K562 (cell line): Measurements from ENCODE around the gene RYR3. TPM values are rescaled to one million over a fixed set of nuclear protein-coding genes. Genes with fewer than 3 reads are reported as not detected.

Experiments used
- ATAC-seq: fragments of 200-7000 bp; cut with Tn5 transposase; 3 replicates; pipeline ENCODE4 v1.9.1; 2020; ENCODE audit warnings: moderate library complexity
- BruUV-seq: library from RNA; stranded (reverse); fragments of 400-500 nt; replicated peaks from 2 replicates; lab custom pipeline; 2021; lab: Mats Ljungman, UMichigan
- CTCF ChIA-PET: fragments of 300-600 bp; formaldehyde crosslinking; extraction: SDS; loops from one replicate; lab custom pipeline; 2021; ENCODE audit warnings: low intra/inter-chr PET ratio; lab: Yijun Ruan, JAX
- POLR2A ChIA-PET: fragments of 300-600, 350-650 bp; sonication (Branson Sonifier 250); formaldehyde crosslinking; extraction: SDS; loops from one replicate; lab custom pipeline; 2021; ENCODE audit warnings: antibody characterized with exemption, inconsistent platforms; lab: Yijun Ruan, JAX
- DNase-seq, 4 experiments: peaks; one replicate each; pipeline versions ENCODE4 v3.0.0 to v3.0.0-alpha.2; 2011 to 2018; ENCODE audit warnings: low spot score in 3 of 4, mixed read lengths in 3 of 4; ENCODE audit errors: extremely low read depth in 1 of 4
- FAIRE-seq: peaks from 2 replicates; lab custom pipeline; 2011; peaks lifted over from hg19 to GRCh38; lab: Jason Lieb, UNC
- H2AFZ ChIP-seq: 2 replicates; pipeline ENCODE4 v1.6.0; 2011; ENCODE audit warnings: low read depth, low read length, control low read depth, inconsistent platforms
- H3K27ac ChIP-seq: fragments of 200-600 bp; 3 replicates; pipeline ENCODE4 v1.8.0; 2011; ENCODE audit warnings: low read depth, mild to moderate bottlenecking, control low read depth, inconsistent platforms, low read length, moderate library complexity, mixed read lengths; ENCODE audit errors: extremely low read depth
- H3K27me3 ChIP-seq, 2 experiments: fragments of 300-600 bp in 1 of 2; 2 replicates in 1 of 2; 3 replicates in 1 of 2; pipeline versions ENCODE4 v1.6.0 to v1.8.0; 2011; ENCODE audit warnings: inconsistent platforms in 2 of 2, low read length in 2 of 2, mild to moderate bottlenecking in 1 of 2, mixed read lengths in 1 of 2, moderate library complexity in 1 of 2; ENCODE audit not compliant: control insufficient read depth in 2 of 2, insufficient read depth in 2 of 2
- H3K36me3 ChIP-seq: fragments of 300-600 bp; 3 replicates; pipeline ENCODE4 v1.8.0; 2011; ENCODE audit warnings: mild to moderate bottlenecking, low read length, inconsistent platforms; ENCODE audit not compliant: control insufficient read depth, insufficient read depth
- H3K4me1 ChIP-seq, 2 experiments: fragments of 200-600 bp in 1 of 2; replicated peaks in 1 of 2; 2 replicates in 1 of 2; 3 replicates in 1 of 2; pipeline versions ENCODE4 v1.5.1 to v1.8.0; 2011; ENCODE audit warnings: inconsistent platforms in 2 of 2, low read length in 2 of 2, mild to moderate bottlenecking in 1 of 2, mixed read lengths in 1 of 2, moderate library complexity in 1 of 2; ENCODE audit not compliant: control insufficient read depth in 2 of 2, insufficient read depth in 2 of 2
- H3K4me2 ChIP-seq: 2 replicates; pipeline ENCODE4 v1.6.1; 2011; ENCODE audit warnings: low read length, control low read depth, inconsistent platforms, mixed read lengths; ENCODE audit not compliant: insufficient read depth
- H3K4me3 ChIP-seq: fragments of 200-600 bp; sonication (generic), shearing (Covaris generic); 2 replicates; pipeline ENCODE4 v1.5.1; 2016; ENCODE audit warnings: control low read depth, inconsistent platforms
- H3K79me2 ChIP-seq: fragments of 200-600 bp; 3 replicates; pipeline ENCODE4 v1.8.0; 2011; ENCODE audit warnings: low read length, inconsistent platforms; ENCODE audit not compliant: control insufficient read depth, insufficient read depth
- H3K9ac ChIP-seq, 2 experiments: 2 replicates each; pipeline versions ENCODE4 v1.6.0 to v1.6.1; 2011; ENCODE audit warnings: low read depth in 2 of 2, low read length in 2 of 2, control low read depth in 1 of 2, inconsistent platforms in 1 of 2, mild to moderate bottlenecking in 1 of 2, mixed read lengths in 1 of 2; ENCODE audit not compliant: insufficient read depth in 1 of 2
- H3K9me1 ChIP-seq: one replicate; pipeline ENCODE4 v1.6.0; 2011; ENCODE audit warnings: inconsistent platforms, mild to moderate bottlenecking, low read length, moderate library complexity; ENCODE audit not compliant: control insufficient read depth, insufficient read depth
- H3K9me3 ChIP-seq: replicated peaks from 2 replicates; pipeline ENCODE4 v1.5.1; 2011; ENCODE audit warnings: low read depth, low read length, inconsistent platforms; ENCODE audit not compliant: control insufficient read depth, insufficient read depth
- H4K20me1 ChIP-seq: replicated peaks from 2 replicates; pipeline ENCODE4 v1.6.1; 2011; ENCODE audit warnings: low read length, inconsistent platforms, mixed read lengths; ENCODE audit not compliant: control insufficient read depth, insufficient read depth
- FUS ChIP-seq: fragments of 200-400 bp; formaldehyde crosslinking; optimal IDR thresholded peaks from 2 replicates; pipeline ENCODE3; 2017; ENCODE audit warnings: low read depth, low read length
- HNRNPL ChIP-seq: fragments of 200-400 bp; formaldehyde crosslinking; IDR thresholded peaks from 2 replicates; pipeline ENCODE4 v1.6.1; 2017; ENCODE audit warnings: low read depth, mild to moderate bottlenecking, low read length
- ZMIZ1 ChIP-seq, 2 experiments: fragments of 150-350 bp in 1 of 2; IDR thresholded peaks; 2 replicates each; pipeline ENCODE4 v1.6.1; 2012 to 2016; ENCODE audit warnings: low read depth in 2 of 2, low read length in 2 of 2, mild to moderate bottlenecking in 1 of 2, moderate library complexity in 1 of 2
- ZNF282 ChIP-seq: sonication (generic); formaldehyde crosslinking; IDR thresholded peaks from 2 replicates; pipeline ENCODE4 v1.8.1; 2023; ENCODE audit warnings: missing genetic modification reagents
- ZNF583 ChIP-seq: fragments of 250-450 bp; sonication (Bioruptor Pico); IDR thresholded peaks from 2 replicates; pipeline ENCODE4 v1.4.0; 2020
- WGBS: fragments of 100-300 bp; shearing (Covaris generic); methylation state at CpG from one replicate; pipeline ENCODE4 v1.1.6; 2016; ENCODE audit warnings: low coverage, mixed read lengths; ENCODE audit not compliant: insufficient coverage; ENCODE audit errors: missing lambda C conversion rate; 5-methylcytosine and 5-hydroxymethylcytosine counted together
- in situ Hi-C: fragments of 300-500 bp; cut with MboI; formaldehyde crosslinking; loops from 4 replicates; pipeline ENCODE4 v1.15.0; 2018; ENCODE audit warnings: inconsistent platforms, mixed read lengths
- intact Hi-C: fragments of 100-400 bp; cut with micrococcal nuclease; formaldehyde crosslinking; loops from 2 replicates; pipeline ENCODE4 v1.14.2; 2022
- polyA plus RNA-seq, 8 experiments: library from polyadenylated mRNA; depleted of rRNA in 4 of 8; stranded (reverse) in 5 of 8; unstranded in 3 of 8; fragments of >200 nt; fragmentation: Nextera tagmentation in 2 of 8; fragmentation: Illumina TruSeq in 1 of 8; extraction: Ambion mirVana in 2 of 8; extraction: Trizol in 1 of 8; gene quantifications; 2 replicates each; pipeline versions ENCODE4 v1.2.1 to v1.2.3, GENCODE V29; 2011 to 2014; ENCODE audit warnings: inconsistent platforms in 1 of 8, missing spikeins in 1 of 8
- total RNA-seq, 7 experiments: library from RNA; depleted of rRNA in 6 of 7; stranded (reverse); fragments of >200 nt in 6 of 7; fragmentation: Illumina TruSeq in 2 of 7; extraction: Trizol in 2 of 7; gene quantifications; 2 replicates each; pipeline versions ENCODE4 v1.2.1 to v1.2.3, GENCODE V29; 2011 to 2021; ENCODE audit warnings: low replicate concordance in 1 of 7
- TF ChIP-seq, protein P1 (sequence below): sonication (generic); formaldehyde crosslinking; IDR thresholded peaks from 2 replicates; pipeline ENCODE4 v1.8.1; 2023; ENCODE audit warnings: mild to moderate bottlenecking, missing genetic modification reagents
- TF ChIP-seq, protein P2 (sequence below): IDR thresholded peaks from 2 replicates; pipeline ENCODE4 v1.6.1; 2011; ENCODE audit not compliant: insufficient read length; ENCODE audit errors: extremely low read depth
- TF ChIP-seq, protein P3 (sequence below): fragments of 450-650 bp; formaldehyde crosslinking; IDR thresholded peaks from 2 replicates; pipeline ENCODE4 v1.4.0; 2020; ENCODE audit warnings: mild to moderate bottlenecking, mixed read lengths

Gene RYR3
- total and polyA plus RNA-seq, 9 of the 15 experiments (the other 6 are each of a cell fraction or from before 2014, with no cell fraction given) = 0.04 TPM; not detected in 8

GRCh38 chr15:33823119-33823518 lies 512.4 kb downstream of the RYR3 start:
- H3K27me3 ChIP-seq = peaks cover 0 to 5% of the 10 kb centered on the region in 2 experiments; a peak in 3 of 5 replicates
- H3K27ac ChIP-seq = no peak overlapping the region
- no peak overlapping the region for H3K9ac ChIP-seq
- in situ Hi-C loops = no loop called here
- H4K20me1 ChIP-seq = no peaks in the 10 kb centered on the region
- H3K79me2 ChIP-seq = no peaks in the 10 kb centered on the region
- POLR2A ChIA-PET = no interaction called here
- no peaks in the 10 kb centered on the region for H3K36me3 ChIP-seq
- CTCF ChIA-PET = no interaction called here
- no peak for ATAC-seq
- no peaks in the 10 kb centered on the region for H3K9me1 ChIP-seq
- H3K4me3 ChIP-seq = no peak overlapping the region
- H3K9me3 ChIP-seq = no peaks in the 10 kb centered on the region
- no peaks in the 10 kb centered on the region for H3K4me1 ChIP-seq
- H3K4me2 ChIP-seq = no peak overlapping the region
- TF ChIP-seq, protein P1, sequence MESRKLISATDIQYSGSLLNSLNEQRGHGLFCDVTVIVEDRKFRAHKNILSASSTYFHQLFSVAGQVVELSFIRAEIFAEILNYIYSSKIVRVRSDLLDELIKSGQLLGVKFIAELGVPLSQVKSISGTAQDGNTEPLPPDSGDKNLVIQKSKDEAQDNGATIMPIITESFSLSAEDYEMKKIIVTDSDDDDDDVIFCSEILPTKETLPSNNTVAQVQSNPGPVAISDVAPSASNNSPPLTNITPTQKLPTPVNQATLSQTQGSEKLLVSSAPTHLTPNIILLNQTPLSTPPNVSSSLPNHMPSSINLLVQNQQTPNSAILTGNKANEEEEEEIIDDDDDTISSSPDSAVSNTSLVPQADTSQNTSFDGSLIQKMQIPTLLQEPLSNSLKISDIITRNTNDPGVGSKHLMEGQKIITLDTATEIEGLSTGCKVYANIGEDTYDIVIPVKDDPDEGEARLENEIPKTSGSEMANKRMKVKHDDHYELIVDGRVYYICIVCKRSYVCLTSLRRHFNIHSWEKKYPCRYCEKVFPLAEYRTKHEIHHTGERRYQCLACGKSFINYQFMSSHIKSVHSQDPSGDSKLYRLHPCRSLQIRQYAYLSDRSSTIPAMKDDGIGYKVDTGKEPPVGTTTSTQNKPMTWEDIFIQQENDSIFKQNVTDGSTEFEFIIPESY = no peak
- TF ChIP-seq FUS = no peak
- no peak for TF ChIP-seq ZMIZ1 (IDR thresholded peaks at IDR 0.05; ENCODE audit: low read depth in 2 of 2, low read length in 2 of 2)
- no peak for TF ChIP-seq ZNF583 (CRISPR knock-in tag)
- TF ChIP-seq HNRNPL = no peak
- TF ChIP-seq, protein P2, sequence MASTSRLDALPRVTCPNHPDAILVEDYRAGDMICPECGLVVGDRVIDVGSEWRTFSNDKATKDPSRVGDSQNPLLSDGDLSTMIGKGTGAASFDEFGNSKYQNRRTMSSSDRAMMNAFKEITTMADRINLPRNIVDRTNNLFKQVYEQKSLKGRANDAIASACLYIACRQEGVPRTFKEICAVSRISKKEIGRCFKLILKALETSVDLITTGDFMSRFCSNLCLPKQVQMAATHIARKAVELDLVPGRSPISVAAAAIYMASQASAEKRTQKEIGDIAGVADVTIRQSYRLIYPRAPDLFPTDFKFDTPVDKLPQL = no peak
- no peak for TF ChIP-seq ZNF282 (CRISPR knock-in tag)
- TF ChIP-seq, protein P3, sequence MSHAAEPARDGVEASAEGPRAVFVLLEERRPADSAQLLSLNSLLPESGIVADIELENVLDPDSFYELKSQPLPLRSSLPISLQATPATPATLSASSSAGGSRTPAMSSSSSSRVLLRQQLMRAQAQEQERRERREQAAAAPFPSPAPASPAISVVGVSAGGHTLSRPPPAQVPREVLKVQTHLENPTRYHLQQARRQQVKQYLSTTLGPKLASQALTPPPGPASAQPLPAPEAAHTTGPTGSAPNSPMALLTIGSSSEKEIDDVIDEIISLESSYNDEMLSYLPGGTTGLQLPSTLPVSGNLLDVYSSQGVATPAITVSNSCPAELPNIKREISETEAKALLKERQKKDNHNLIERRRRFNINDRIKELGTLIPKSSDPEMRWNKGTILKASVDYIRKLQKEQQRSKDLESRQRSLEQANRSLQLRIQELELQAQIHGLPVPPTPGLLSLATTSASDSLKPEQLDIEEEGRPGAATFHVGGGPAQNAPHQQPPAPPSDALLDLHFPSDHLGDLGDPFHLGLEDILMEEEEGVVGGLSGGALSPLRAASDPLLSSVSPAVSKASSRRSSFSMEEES = no peak
- TF ChIP-seq, all 486 proteins: peak for 0
- no peak overlapping the region for H2AFZ ChIP-seq
- FAIRE-seq (no peak), DNase-seq (no peak)
- 3% methylated on average over 3 of the region's 3 CpGs for WGBS
- intact Hi-C loops = no loop called here
- no TSS peak for BruUV-seq
